Ovary (tissue), 3 donors: ENCODE measurements around the gene KLC3.

Experiments used
- CTCF ChIP-seq, 3 donors: fragments of 450-650 bp in 2 of 3; fragments of 200-600 bp in 1 of 3; IDR thresholded peaks; one replicate each; pipeline versions ENCODE4 v1.5.1 to v1.8.0; 2016 to 2022; ENCODE audit warnings: antibody characterized with exemption in 3 of 3, mild to moderate bottlenecking in 1 of 3
- EP300 ChIP-seq: sonication (generic); formaldehyde crosslinking; IDR thresholded peaks from one replicate; pipeline ENCODE4 v1.6.1; 2017; ENCODE audit warnings: antibody characterized with exemption
- POLR2A ChIP-seq: fragments of 450-650 bp; IDR thresholded peaks from one replicate; pipeline ENCODE4 v1.6.1; 2017; ENCODE audit warnings: antibody characterized with exemption, mild to moderate bottlenecking, moderate library complexity
- donor health status: DM: no; HTN: no; CAD: no.

- TF ChIP-seq EP300 = no peak
- no peak for TF ChIP-seq CTCF (IDR thresholded peaks at IDR 0.05)
- no peak for TF ChIP-seq POLR2A
Measured at GRCh38 chr19:45347570-45348366, 7.2 kb downstream of the KLC3 start.
